Neuronal stem cell (in vitro differentiated cells): Measurements from ENCODE around the gene RIMS4.

Experiments
- DNase-seq: peaks from one replicate; pipeline ENCODE4 v3.0.0-alpha.2; 2013; ENCODE audit warnings: low spot score
- H2AFZ ChIP-seq: one replicate; pipeline ENCODE4 v1.6.1; 2013; ENCODE audit warnings: mild to moderate bottlenecking, low read length, inconsistent platforms
- H2AK5ac ChIP-seq: 2 replicates; pipeline ENCODE4 v1.6.1; 2013; ENCODE audit warnings: low read depth, mild to moderate bottlenecking, inconsistent platforms, low read length, moderate library complexity, mixed read lengths
- H2BK120ac ChIP-seq: 2 replicates; pipeline ENCODE4 v1.6.1; 2013; ENCODE audit warnings: low read depth, mild to moderate bottlenecking, inconsistent platforms, low read length, moderate library complexity, mixed read lengths
- H2BK12ac ChIP-seq: one replicate; pipeline ENCODE4 v1.6.1; 2013; ENCODE audit warnings: low read length, inconsistent platforms
- H2BK15ac ChIP-seq: 2 replicates; pipeline ENCODE4 v1.6.1; 2013; ENCODE audit warnings: mild to moderate bottlenecking, low read length, inconsistent platforms, mixed read lengths
- H2BK5ac ChIP-seq: one replicate; pipeline ENCODE4 v1.6.1; 2013; ENCODE audit warnings: inconsistent platforms, mild to moderate bottlenecking, low read length, moderate library complexity
- H3K14ac ChIP-seq: one replicate; pipeline ENCODE4 v1.6.1; 2013; ENCODE audit warnings: low read length, inconsistent platforms
- H3K18ac ChIP-seq: 2 replicates; pipeline ENCODE4 v1.6.1; 2013; ENCODE audit warnings: low read length, inconsistent platforms
- H3K23ac ChIP-seq: 2 replicates; pipeline ENCODE4 v1.6.1; 2013; ENCODE audit warnings: low read depth, mild to moderate bottlenecking, mixed read lengths, low read length, inconsistent platforms; ENCODE audit not compliant: poor library complexity
- H3K27ac ChIP-seq: replicated peaks from 3 replicates; pipeline ENCODE4 v1.5.1; 2013; ENCODE audit warnings: low read length, inconsistent platforms
- H3K27me3 ChIP-seq, 3 experiments: 2 replicates each; pipeline ENCODE4 v1.6.1; 2013; ENCODE audit warnings: low read length in 3 of 3, mild to moderate bottlenecking in 2 of 3, inconsistent platforms in 1 of 3, low read depth in 1 of 3, mixed read lengths in 1 of 3, moderate library complexity in 1 of 3; ENCODE audit not compliant: control insufficient read depth in 3 of 3, insufficient read depth in 3 of 3
- H3K36me3 ChIP-seq, 2 donors: replicated peaks in 1 of 2; 2 replicates each; pipeline ENCODE4 v1.6.1; 2013; ENCODE audit warnings: low read length in 2 of 2; ENCODE audit not compliant: control insufficient read depth in 2 of 2, insufficient read depth in 2 of 2
- H3K4ac ChIP-seq: 2 replicates; pipeline ENCODE4 v1.6.1; 2013; ENCODE audit warnings: inconsistent platforms, mild to moderate bottlenecking, low read length, moderate library complexity
- H3K4me1 ChIP-seq, 2 donors: 1 replicate in 1 of 2; 2 replicates in 1 of 2; pipeline ENCODE4 v1.6.1; 2013; ENCODE audit warnings: low read length in 2 of 2, low read depth in 1 of 2; ENCODE audit not compliant: control insufficient read depth in 2 of 2, insufficient read depth in 1 of 2
- H3K4me2 ChIP-seq: one replicate; pipeline ENCODE4 v1.6.1; 2013; ENCODE audit warnings: mild to moderate bottlenecking, low read length, inconsistent platforms; ENCODE audit not compliant: insufficient read depth, poor library complexity, severe bottlenecking
- H3K4me3 ChIP-seq, 2 donors: 2 replicates each; pipeline ENCODE4 v1.5.1; 2013; ENCODE audit warnings: low read length in 2 of 2, mild to moderate bottlenecking in 2 of 2, inconsistent platforms in 1 of 2, moderate library complexity in 1 of 2
- H3K79me1 ChIP-seq: one replicate; pipeline ENCODE4 v1.6.1; 2013; ENCODE audit warnings: low read depth, mild to moderate bottlenecking, inconsistent platforms, low read length, moderate library complexity
- H3K9ac ChIP-seq: one replicate; pipeline ENCODE4 v1.6.1; 2013; ENCODE audit warnings: mild to moderate bottlenecking, low read depth, low read length, inconsistent platforms; ENCODE audit not compliant: poor library complexity
- H3K9me3 ChIP-seq, 2 donors: replicated peaks in 1 of 2; 2 replicates each; pipeline versions ENCODE3 to v1.6.1; 2013; ENCODE audit warnings: low read length in 2 of 2, mild to moderate bottlenecking in 2 of 2, inconsistent platforms in 1 of 2, low read depth in 1 of 2, mixed read lengths in 1 of 2, moderate library complexity in 1 of 2; ENCODE audit not compliant: control insufficient read depth in 2 of 2, insufficient read depth in 1 of 2
- H4K8ac ChIP-seq: one replicate; pipeline ENCODE4 v1.6.1; 2013; ENCODE audit warnings: low read depth, mild to moderate bottlenecking, inconsistent platforms, low read length, moderate library complexity
- H4K91ac ChIP-seq: one replicate; pipeline ENCODE4 v1.6.1; 2013; ENCODE audit warnings: low read length, low read depth, mild to moderate bottlenecking, inconsistent platforms; ENCODE audit not compliant: poor library complexity
- WGBS, 2 donors: extraction: QIAGEN DNeasy Blood & Tissue Kit; methylation state at CpG; one replicate each; pipeline ENCODE4 v1.1.7; 2013; ENCODE audit warnings: missing lambda C conversion rate in 2 of 2, mixed read lengths in 1 of 2; ENCODE audit not compliant: insufficient read length in 2 of 2, insufficient replicate concordance in 1 of 2; ENCODE audit errors: extremely low coverage in 2 of 2; 5-methylcytosine and 5-hydroxymethylcytosine counted together

RIMS4 gene

DNA sequence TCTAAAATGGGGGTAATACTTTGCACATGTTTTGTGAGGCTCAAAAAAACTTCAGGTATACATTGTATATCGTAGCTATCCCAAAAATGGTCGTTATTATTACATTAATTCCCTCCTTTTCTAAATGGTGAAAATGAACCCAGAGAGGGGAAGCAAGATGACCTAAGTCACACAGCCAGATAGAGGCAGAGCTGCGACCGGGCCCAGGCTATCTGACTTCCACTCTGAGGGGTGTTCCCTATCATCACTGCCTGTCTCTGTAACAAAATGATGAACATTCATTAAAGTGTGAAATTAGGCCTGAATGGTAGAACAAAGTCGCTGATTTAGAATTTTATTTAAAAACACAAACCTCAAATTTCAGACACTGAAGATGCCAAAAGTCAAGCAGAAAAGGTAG lies 29.1 kb upstream of the RIMS4 start:
- Histone ChIP-seq H2AFZ (no peak overlapping the region), H3K18ac (no peak overlapping the region), H4K91ac (no peak overlapping the region), H2BK120ac (no peak overlapping the region), H3K14ac (no peak overlapping the region), H2BK15ac (no peak overlapping the region), H2BK5ac (no peak overlapping the region), H3K4me2 (no peak overlapping the region), H2BK12ac (no peak overlapping the region), H3K4me1 (no peaks in the 10 kb centered on the region), H3K27me3 (peaks cover 0 to 31% (median 0%) of the 10 kb centered on the region in 3 experiments), H3K27ac (no peak overlapping the region), H3K36me3 (no peaks in the 10 kb centered on the region), H3K4me3 (no peak overlapping the region), H4K8ac (no peak overlapping the region), H3K9ac (no peak overlapping the region), H3K79me1 (no peaks in the 10 kb centered on the region), H3K9me3 (peaks cover 0 to 4% of the 10 kb centered on the region in 2 donors), H3K23ac (no peak overlapping the region), H2AK5ac (no peak overlapping the region), H3K4ac (no peak overlapping the region)
- no CpG with 5 or more reads among the region's 5 CpGs for WGBS, 2 donors
- no peak for DNase-seq

DNA sequence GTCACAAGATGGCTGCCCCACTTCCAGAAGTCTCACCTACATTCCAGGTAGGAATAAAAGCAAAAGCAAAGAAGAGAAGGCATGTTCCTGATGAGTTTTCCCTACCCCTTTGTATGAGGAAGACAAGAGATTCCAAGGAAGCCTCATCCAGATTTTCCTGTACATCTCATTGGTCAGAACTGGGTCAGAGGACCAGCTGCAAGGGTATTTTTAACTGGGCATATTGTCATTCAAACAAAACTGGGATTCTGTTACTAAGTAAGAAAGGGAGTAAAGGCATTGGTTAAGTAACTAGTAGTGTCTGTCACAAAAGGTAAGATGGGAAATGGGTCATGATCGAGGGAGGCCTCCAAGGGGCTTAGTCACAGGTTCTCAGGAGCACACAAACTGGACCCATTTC lies 28.2 kb upstream of the RIMS4 start:
- no peak overlapping the region for H2AK5ac ChIP-seq
- H3K4ac ChIP-seq = no peak overlapping the region
- WGBS, 2 donors = no CpG with 5 or more reads among the region's 1 CpG
- no peak overlapping the region for H3K4me2 ChIP-seq
- no peak overlapping the region for H3K4me3 ChIP-seq
- no peaks in the 10 kb centered on the region for H3K79me1 ChIP-seq
- H2BK5ac ChIP-seq = no peak overlapping the region
- no peak overlapping the region for H4K91ac ChIP-seq
- no peak overlapping the region for H3K14ac ChIP-seq
- no peak overlapping the region for H3K23ac ChIP-seq
- no peaks in the 10 kb centered on the region for H3K36me3 ChIP-seq
- H3K27ac ChIP-seq = no peak overlapping the region
- no peak overlapping the region for H3K9ac ChIP-seq
- H3K4me1 ChIP-seq = no peaks in the 10 kb centered on the region
- peaks cover 0 to 4% of the 10 kb centered on the region in 2 donors for H3K9me3 ChIP-seq
- no peak overlapping the region for H2BK15ac ChIP-seq
- H4K8ac ChIP-seq = no peak overlapping the region
- H3K27me3 ChIP-seq = peaks cover 0 to 28% (median 0%) of the 10 kb centered on the region in 3 experiments
- no peak overlapping the region for H2AFZ ChIP-seq
- no peak overlapping the region for H3K18ac ChIP-seq
- DNase-seq = no peak
- no peak overlapping the region for H2BK12ac ChIP-seq
- no peak overlapping the region for H2BK120ac ChIP-seq

DNA sequence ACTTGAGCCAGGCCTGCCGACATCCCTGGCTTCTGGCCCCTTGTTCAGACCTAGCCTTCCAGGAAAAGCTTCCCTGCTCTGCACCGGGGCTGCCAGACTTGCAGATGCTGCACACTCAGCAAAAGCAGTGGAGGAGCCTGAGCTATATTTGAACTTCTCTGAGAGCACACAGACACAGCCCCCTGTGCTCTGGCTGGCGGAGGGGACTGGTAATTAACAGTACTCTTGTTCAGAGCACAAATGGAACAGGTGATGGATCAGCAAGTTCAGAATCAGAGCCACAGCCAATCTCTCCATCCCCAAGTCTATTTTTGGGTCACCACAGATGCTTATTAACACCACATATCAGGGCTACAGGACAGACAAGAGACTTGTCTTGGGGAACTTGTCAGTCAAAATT lies 27.6 kb upstream of the RIMS4 start:
- Histone ChIP-seq H3K23ac (no peak overlapping the region), H4K8ac (no peak overlapping the region), H2AK5ac (no peak overlapping the region), H3K4me3 (no peak overlapping the region), H3K18ac (no peak overlapping the region), H4K91ac (no peak overlapping the region), H3K27ac (no peak overlapping the region), H3K9ac (no peak overlapping the region), H3K4ac (no peak overlapping the region), H3K79me1 (no peaks in the 10 kb centered on the region), H3K27me3 (peaks cover 0 to 28% (median 0%) of the 10 kb centered on the region in 3 experiments), H2BK15ac (no peak overlapping the region), H2BK12ac (no peak overlapping the region), H3K4me1 (peaks cover under 1% of the 10 kb centered on the region in 2 donors), H3K4me2 (no peak overlapping the region), H3K14ac (no peak overlapping the region), H2AFZ (no peak overlapping the region), H2BK5ac (no peak overlapping the region), H3K9me3 (peaks cover 0 to 4% of the 10 kb centered on the region in 2 donors), H3K36me3 (no peaks in the 10 kb centered on the region), H2BK120ac (no peak overlapping the region)
- no peak for DNase-seq
- WGBS, 2 donors = no CpG with 5 or more reads among the region's 3 CpGs

DNA sequence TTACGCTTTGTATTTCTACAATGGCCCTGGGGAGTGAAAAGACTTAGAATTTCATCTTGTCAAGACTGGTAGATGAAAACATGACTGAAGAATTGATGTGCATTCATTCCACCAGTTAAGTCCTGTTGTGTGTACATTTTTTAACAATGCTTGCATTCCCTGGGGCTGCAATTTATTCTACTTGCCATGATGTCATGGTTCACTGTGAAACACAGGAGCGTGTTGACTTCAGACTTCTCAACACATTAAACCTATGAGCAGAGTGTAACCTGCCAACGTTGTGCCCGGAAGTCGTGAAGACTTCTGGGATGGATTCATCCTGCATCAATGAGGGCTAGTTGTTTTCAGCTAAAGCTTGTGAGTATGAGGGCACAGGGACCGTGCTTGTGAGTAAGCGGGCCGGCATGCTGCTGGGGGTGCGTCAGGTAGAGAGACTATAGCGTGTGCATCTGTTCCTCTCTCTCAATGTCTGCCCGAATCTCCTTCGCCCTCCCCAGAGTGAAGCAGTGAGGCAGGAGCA lies 26.3 kb upstream of the RIMS4 start:
- no peaks in the 10 kb centered on the region for H3K36me3 ChIP-seq
- no peak overlapping the region for H3K9ac ChIP-seq
- H4K91ac ChIP-seq = no peak overlapping the region
- no peak overlapping the region for H2BK12ac ChIP-seq
- peaks cover 0 to 5% of the 10 kb centered on the region in 2 donors for H3K9me3 ChIP-seq
- no peak overlapping the region for H4K8ac ChIP-seq
- WGBS, 2 donors = no CpG with 5 or more reads among the region's 12 CpGs
- no peak overlapping the region for H2BK15ac ChIP-seq
- H3K4me3 ChIP-seq = peak overlapping the region in 1 of 2 donors; percentile 5
- H2AK5ac ChIP-seq = no peak overlapping the region
- H3K4ac ChIP-seq = no peak overlapping the region
- H2BK5ac ChIP-seq = no peak overlapping the region
- no peak overlapping the region for H2BK120ac ChIP-seq
- no peak for DNase-seq
- H3K27me3 ChIP-seq = peaks cover 0 to 28% (median 0%) of the 10 kb centered on the region in 3 experiments
- H3K4me1 ChIP-seq = peaks cover 2 to 5% of the 10 kb centered on the region in 2 donors
- H2AFZ ChIP-seq = no peak overlapping the region
- no peak overlapping the region for H3K18ac ChIP-seq
- H3K23ac ChIP-seq = no peak overlapping the region
- H3K4me2 ChIP-seq = no peak overlapping the region
- H3K27ac ChIP-seq = no peak overlapping the region
- no peak overlapping the region for H3K14ac ChIP-seq
- no peaks in the 10 kb centered on the region for H3K79me1 ChIP-seq
